Panc1 (cell line): ENCODE results near the gene SYT8. TPM values are rescaled to one million over a fixed set of nuclear protein-coding genes. Genes with fewer than 3 reads are reported as not detected.

Source experiments
- ATAC-seq: fragments of 200-7000 bp; cut with Tn5 transposase; 2 replicates; pipeline ENCODE4 v1.9.1; 2020; ENCODE audit warnings: mild to moderate bottlenecking, moderate library complexity
- BruUV-seq: library from RNA; stranded (reverse); fragments of 400-500 nt; replicated peaks from 2 replicates; lab custom pipeline; 2021; lab: Mats Ljungman, UMichigan
- CTCF ChIA-PET: fragments of 300-600 bp; sonication (Branson Sonifier 250); formaldehyde crosslinking; loops from one replicate; lab custom pipeline; 2022; ENCODE audit warnings: antibody characterized with exemption; lab: Charles Lee
- POLR2A ChIA-PET: fragments of 300-600 bp; sonication (Branson Sonifier 250); formaldehyde crosslinking; loops from one replicate; lab custom pipeline; 2022; ENCODE audit warnings: antibody characterized with exemption; lab: Charles Lee
- DNase-seq: peaks from one replicate; pipeline ENCODE4 v3.0.0-alpha.2; 2010; ENCODE audit warnings: low read depth, low spot score
- H3K27ac ChIP-seq: 2 replicates; pipeline ENCODE4 v1.5.1; 2011; ENCODE audit warnings: mild to moderate bottlenecking, low read length, inconsistent platforms
- H3K27me3 ChIP-seq: fragments of 200-500 bp; sonication (Bioruptor generic); 2 replicates; pipeline ENCODE4 v1.6.0; 2014; ENCODE audit warnings: low read length, inconsistent platforms; ENCODE audit not compliant: control insufficient read depth, insufficient read depth
- H3K36me3 ChIP-seq: fragments of 200-500 bp; sonication (Bioruptor generic); 2 replicates; pipeline ENCODE4 v1.5.1; 2014; ENCODE audit warnings: inconsistent platforms, mild to moderate bottlenecking, low read length, moderate library complexity; ENCODE audit not compliant: control insufficient read depth, insufficient read depth
- H3K4me1 ChIP-seq: 2 replicates; pipeline ENCODE4 v1.5.1; 2011; ENCODE audit warnings: inconsistent platforms, mild to moderate bottlenecking, low read length, moderate library complexity; ENCODE audit not compliant: control insufficient read depth, insufficient read depth
- H3K4me3 ChIP-seq, 2 experiments: 2 replicates each; pipeline ENCODE4 v1.5.1; 2011 to 2012; ENCODE audit warnings: low read depth in 2 of 2, low read length in 2 of 2, mild to moderate bottlenecking in 2 of 2, inconsistent platforms in 1 of 2, moderate library complexity in 1 of 2
- H3K9me3 ChIP-seq: fragments of 200-500 bp; sonication (Bioruptor generic); 2 replicates; pipeline ENCODE4 v1.5.1; 2014; ENCODE audit warnings: low read depth, mild to moderate bottlenecking, inconsistent platforms, low read length, moderate library complexity; ENCODE audit not compliant: control insufficient read depth, insufficient read depth
- CTCF ChIP-seq: fragments of 450-650 bp; IDR thresholded peaks from 2 replicates; pipeline ENCODE4 v1.5.1; 2017; ENCODE audit warnings: mild to moderate bottlenecking
- POLR2AphosphoS5 ChIP-seq: IDR thresholded peaks from 2 replicates; pipeline ENCODE4 v1.6.1; 2012; ENCODE audit warnings: mild to moderate bottlenecking, low read depth, low read length, moderate library complexity
- SIN3A ChIP-seq: IDR thresholded peaks from 2 replicates; pipeline ENCODE4 v1.6.1; 2012; ENCODE audit warnings: low read depth, mild to moderate bottlenecking, low read length, moderate library complexity, borderline replicate concordance; ENCODE audit not compliant: insufficient read depth
- TCF7L2 ChIP-seq: IDR thresholded peaks from 2 replicates; pipeline ENCODE4 v1.6.1; 2011; ENCODE audit warnings: mild to moderate bottlenecking, low read depth, low read length, inconsistent platforms
- in situ Hi-C: cut with HindIII; loops from 2 replicates; pipeline ENCODE4 v1.10.0; 2016; ENCODE audit warnings: low sequenced_read_pairs, low pct_unique_long_range_greater_than_20kb
- intact Hi-C: fragments of 100-400 bp; cut with micrococcal nuclease; formaldehyde crosslinking; loops from one replicate; pipeline ENCODE4 v1.10.0; 2022; ENCODE audit not compliant: unreplicated experiment
- total RNA-seq: library from RNA; stranded (reverse); gene quantifications from one replicate; pipeline ENCODE4 v1.2.1, GENCODE V29; 2021; ENCODE audit not compliant: unreplicated experiment
- TF ChIP-seq, protein P1 (sequence below), 2 experiments: IDR thresholded peaks; 2 replicates each; pipeline ENCODE4 v1.6.1; 2011 to 2012; ENCODE audit warnings: low read depth in 2 of 2, control low read depth in 1 of 2, low read length in 1 of 2, mild to moderate bottlenecking in 1 of 2, moderate library complexity in 1 of 2; ENCODE audit not compliant: insufficient read depth in 1 of 2

The SYT8 gene
- total RNA-seq, 1 experiment from 2014 or later = 3.5 TPM

- ChIA-PET CTCF (interaction anchor here (0.5 to 0.7 kb wide), 3 partner anchors 9 to 23 kb away, joined by 3 read pairs; no protein-coding TSS in a partner anchor), POLR2A (no interaction called here)
- H3K4me3 ChIP-seq = no peak overlapping the region
- H3K36me3 ChIP-seq = no peaks in the 10 kb centered on the region
- DNase-seq (no peak), ATAC-seq (no peak)
- BruUV-seq = no TSS peak
- intact Hi-C loops = no loop called here
- H3K27me3 ChIP-seq = no peaks in the 10 kb centered on the region
- in situ Hi-C loops = no loop called here
- TF ChIP-seq, protein P1, sequence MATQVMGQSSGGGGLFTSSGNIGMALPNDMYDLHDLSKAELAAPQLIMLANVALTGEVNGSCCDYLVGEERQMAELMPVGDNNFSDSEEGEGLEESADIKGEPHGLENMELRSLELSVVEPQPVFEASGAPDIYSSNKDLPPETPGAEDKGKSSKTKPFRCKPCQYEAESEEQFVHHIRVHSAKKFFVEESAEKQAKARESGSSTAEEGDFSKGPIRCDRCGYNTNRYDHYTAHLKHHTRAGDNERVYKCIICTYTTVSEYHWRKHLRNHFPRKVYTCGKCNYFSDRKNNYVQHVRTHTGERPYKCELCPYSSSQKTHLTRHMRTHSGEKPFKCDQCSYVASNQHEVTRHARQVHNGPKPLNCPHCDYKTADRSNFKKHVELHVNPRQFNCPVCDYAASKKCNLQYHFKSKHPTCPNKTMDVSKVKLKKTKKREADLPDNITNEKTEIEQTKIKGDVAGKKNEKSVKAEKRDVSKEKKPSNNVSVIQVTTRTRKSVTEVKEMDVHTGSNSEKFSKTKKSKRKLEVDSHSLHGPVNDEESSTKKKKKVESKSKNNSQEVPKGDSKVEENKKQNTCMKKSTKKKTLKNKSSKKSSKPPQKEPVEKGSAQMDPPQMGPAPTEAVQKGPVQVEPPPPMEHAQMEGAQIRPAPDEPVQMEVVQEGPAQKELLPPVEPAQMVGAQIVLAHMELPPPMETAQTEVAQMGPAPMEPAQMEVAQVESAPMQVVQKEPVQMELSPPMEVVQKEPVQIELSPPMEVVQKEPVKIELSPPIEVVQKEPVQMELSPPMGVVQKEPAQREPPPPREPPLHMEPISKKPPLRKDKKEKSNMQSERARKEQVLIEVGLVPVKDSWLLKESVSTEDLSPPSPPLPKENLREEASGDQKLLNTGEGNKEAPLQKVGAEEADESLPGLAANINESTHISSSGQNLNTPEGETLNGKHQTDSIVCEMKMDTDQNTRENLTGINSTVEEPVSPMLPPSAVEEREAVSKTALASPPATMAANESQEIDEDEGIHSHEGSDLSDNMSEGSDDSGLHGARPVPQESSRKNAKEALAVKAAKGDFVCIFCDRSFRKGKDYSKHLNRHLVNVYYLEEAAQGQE (IDR thresholded peaks at IDR 0.05; ENCODE audit: insufficient read depth in 1 of 2, low read depth in 2 of 2, low read length in 1 of 2) = no peak
- TF ChIP-seq SIN3A (no peak), POLR2AphosphoS5 (no peak), CTCF (no peak), TCF7L2 (no peak)
- H3K9me3 ChIP-seq = no peaks in the 10 kb centered on the region
- no peaks in the 10 kb centered on the region for H3K4me1 ChIP-seq
- no peak overlapping the region for H3K27ac ChIP-seq
Observed at GRCh38 chr11:1852271-1852876, 17.6 kb downstream of the SYT8 start.

GRCh38 chr11:1852877-1853276 lies 18.1 kb downstream of the SYT8 start, which contains the start of gene LSP1:
LSP1 (plus strand) TSS chr11:1853084; CDS start chr11:1853145, 61 bp downstream.
- Histone ChIP-seq H3K4me1 (no peaks in the 10 kb centered on the region), H3K27ac (no peak within 1 kb of the TSS), H3K36me3 (no peaks in the 10 kb centered on the region), H3K27me3 (no peaks in the 10 kb centered on the region), H3K4me3 (no peak within 1 kb of the TSS), H3K9me3 (no peaks in the 10 kb centered on the region)
- CTCF ChIA-PET = interaction anchor here (0.7 kb wide), 1 partner anchor 23 kb away, joined by 3 read pairs; no protein-coding TSS in a partner anchor
- TF ChIP-seq TCF7L2 = no peak
- TF ChIP-seq POLR2AphosphoS5 = no peak
- no peak for TF ChIP-seq CTCF
- TF ChIP-seq, protein P1 (IDR thresholded peaks at IDR 0.05; ENCODE audit: insufficient read depth in 1 of 2, low read depth in 2 of 2, low read length in 1 of 2) = no peak
- TF ChIP-seq SIN3A = no peak
- DNase-seq = no peak
- intact Hi-C loops (no loop called here), in situ Hi-C loops (no loop called here)
- no TSS peak for BruUV-seq
- POLR2A ChIA-PET = no interaction called here
- ATAC-seq = no peak
